ENCODE measurements around the gene GOPC. TPM values are rescaled to one million over a fixed set of nuclear protein-coding genes. Genes with fewer than 3 reads are reported as not detected.

GOPC gene
- total and polyA plus RNA-seq, 2 of the 13 experiments (the other 11 are each of a cell fraction or from before 2014, with no cell fraction given): 20.9 to 41.5 TPM

GRCh38 chr6:117602151-117602898, at the start of gene GOPC (continued):
- TF ChIP-seq CBFB (CRISPR knock-in tag; IDR thresholded peaks at IDR 0.05): peak; percentile 87
- no peak for TF ChIP-seq PHB2 (IDR thresholded peaks at IDR 0.05; ENCODE audit: partially characterized antibody)
- TF ChIP-seq ZNF329 (CRISPR knock-in tag; IDR thresholded peaks at IDR 0.05; ENCODE audit: low read depth): peak; percentile 62
- TF ChIP-seq ZFP1 (CRISPR knock-in tag; IDR thresholded peaks at IDR 0.05): peak; percentile 74; the same call in 1 of the 2 replicates
- TF ChIP-seq ZNF740 (CRISPR knock-in tag; IDR thresholded peaks at IDR 0.05): peak; percentile 86
- TF ChIP-seq ZC3H13 (CRISPR knock-in tag; IDR thresholded peaks at IDR 0.05): peak; percentile 91
- TF ChIP-seq ZNF670 (CRISPR knock-in tag; IDR thresholded peaks at IDR 0.05; ENCODE audit: borderline replicate concordance): peak; percentile 97
- TF ChIP-seq ZNF652 (CRISPR knock-in tag; IDR thresholded peaks at IDR 0.05; ENCODE audit: borderline replicate concordance, low read depth): no peak
- 0 out of 2 replicates have a peak, but pooled peaks have one; percentile 8 for TF ChIP-seq RERE (CRISPR knock-in tag; IDR thresholded peaks at IDR 0.05; ENCODE audit: low read depth)
- peak; percentile 88 for TF ChIP-seq MTF1 (CRISPR knock-in tag; IDR thresholded peaks at IDR 0.05)
- no peak for TF ChIP-seq ZNF10 (CRISPR knock-in tag; IDR thresholded peaks at IDR 0.05; ENCODE audit: borderline replicate concordance, low read depth)
- TF ChIP-seq ZNF451 (CRISPR knock-in tag; IDR thresholded peaks at IDR 0.05): peak; percentile 94
- TF ChIP-seq CSRNP1 (CRISPR knock-in tag; IDR thresholded peaks at IDR 0.05): peak; percentile 99
- TF ChIP-seq DBP (CRISPR knock-in tag; IDR thresholded peaks at IDR 0.05; ENCODE audit: not compliant biosample characterization): peak; percentile 98
- TF ChIP-seq ZNF362 (CRISPR knock-in tag; IDR thresholded peaks at IDR 0.05; ENCODE audit: borderline replicate concordance): peak; percentile 59; the same call in 1 of the 2 replicates
- TF ChIP-seq RXRB (CRISPR knock-in tag; IDR thresholded peaks at IDR 0.05; ENCODE audit: borderline replicate concordance): peak; percentile 45
- no peak for TF ChIP-seq JDP2 (CRISPR knock-in tag; IDR thresholded peaks at IDR 0.05; ENCODE audit: borderline replicate concordance)
- peak; percentile 96 for TF ChIP-seq ZNF792 (CRISPR knock-in tag; IDR thresholded peaks at IDR 0.05)
- TF ChIP-seq CC2D1A (CRISPR knock-in tag; IDR thresholded peaks at IDR 0.05): no peak
